ENCODE measurements around the gene DDAH2.

DNA sequence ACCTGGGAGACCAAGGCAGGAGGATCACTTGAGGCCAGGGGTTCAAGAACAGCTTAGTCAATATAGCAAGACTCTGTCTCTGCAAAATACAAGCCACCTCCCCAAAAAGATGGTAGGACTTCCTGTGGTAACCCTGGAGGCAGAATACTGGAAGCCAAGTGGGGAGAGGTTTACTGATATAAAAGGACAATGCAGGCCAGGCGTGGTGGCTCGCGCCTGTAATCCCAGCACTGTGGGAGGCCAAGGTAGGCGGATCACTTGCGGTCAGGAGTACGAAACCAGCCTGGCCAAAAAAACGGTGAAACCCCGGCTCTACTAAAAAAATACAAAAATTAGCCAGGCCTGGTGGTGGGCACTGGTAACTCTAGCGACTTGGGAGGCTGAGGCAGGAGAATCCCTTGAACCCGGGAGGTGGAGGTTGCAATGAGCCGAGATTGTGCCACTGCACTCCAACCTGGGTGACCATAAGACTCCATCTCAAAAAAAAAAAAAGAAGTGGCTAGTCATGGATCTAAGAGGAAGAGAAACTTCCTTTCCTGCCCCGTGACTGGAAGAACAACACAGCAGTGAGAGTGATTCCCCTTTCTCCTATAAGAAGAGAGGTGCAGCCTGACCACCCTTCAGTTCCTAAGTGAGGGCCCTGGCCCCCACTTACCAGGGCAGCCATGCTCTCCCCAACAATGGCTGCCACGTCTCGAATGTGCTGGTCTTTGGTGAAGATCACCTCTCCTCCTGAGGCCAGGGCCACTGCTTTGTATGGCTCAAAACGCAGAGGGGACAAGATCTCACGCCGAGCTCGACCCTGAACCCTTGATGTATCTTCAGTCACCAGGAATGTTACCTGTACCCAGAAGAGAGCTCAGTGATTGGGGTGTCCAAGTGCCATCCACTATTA, 39.5 kb upstream of the DDAH2 start:
- no peak for TF ChIP-seq POLR2A (IDR thresholded peaks at IDR 0.05)
- TF ChIP-seq, protein P1, sequence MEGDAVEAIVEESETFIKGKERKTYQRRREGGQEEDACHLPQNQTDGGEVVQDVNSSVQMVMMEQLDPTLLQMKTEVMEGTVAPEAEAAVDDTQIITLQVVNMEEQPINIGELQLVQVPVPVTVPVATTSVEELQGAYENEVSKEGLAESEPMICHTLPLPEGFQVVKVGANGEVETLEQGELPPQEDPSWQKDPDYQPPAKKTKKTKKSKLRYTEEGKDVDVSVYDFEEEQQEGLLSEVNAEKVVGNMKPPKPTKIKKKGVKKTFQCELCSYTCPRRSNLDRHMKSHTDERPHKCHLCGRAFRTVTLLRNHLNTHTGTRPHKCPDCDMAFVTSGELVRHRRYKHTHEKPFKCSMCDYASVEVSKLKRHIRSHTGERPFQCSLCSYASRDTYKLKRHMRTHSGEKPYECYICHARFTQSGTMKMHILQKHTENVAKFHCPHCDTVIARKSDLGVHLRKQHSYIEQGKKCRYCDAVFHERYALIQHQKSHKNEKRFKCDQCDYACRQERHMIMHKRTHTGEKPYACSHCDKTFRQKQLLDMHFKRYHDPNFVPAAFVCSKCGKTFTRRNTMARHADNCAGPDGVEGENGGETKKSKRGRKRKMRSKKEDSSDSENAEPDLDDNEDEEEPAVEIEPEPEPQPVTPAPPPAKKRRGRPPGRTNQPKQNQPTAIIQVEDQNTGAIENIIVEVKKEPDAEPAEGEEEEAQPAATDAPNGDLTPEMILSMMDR (IDR thresholded peaks at IDR 0.05), result no peak

All from prostate gland (tissue), 2 donors.